HepG2 (cell line): ENCODE results near the gene RNF125. TPM values are rescaled to one million over a fixed set of nuclear protein-coding genes. Genes with fewer than 3 reads are reported as not detected.

ENCODE experiments used
- ATAC-seq: fragments of 200-7000 bp; cut with Tn5 transposase; 3 replicates; pipeline ENCODE4 v1.9.1; 2020; ENCODE audit warnings: mild to moderate bottlenecking, moderate library complexity
- BruUV-seq: library from RNA; stranded (reverse); fragments of 400-500 nt; replicated peaks from 2 replicates; lab custom pipeline; 2021; lab: Mats Ljungman, UMichigan
- CTCF ChIA-PET: fragments of 300-600 bp; formaldehyde crosslinking; extraction: SDS; loops from one replicate; lab custom pipeline; 2021; ENCODE audit warnings: low total read pairs, inconsistent platforms, low intra/inter-chr PET ratio; lab: Yijun Ruan, JAX
- POLR2A ChIA-PET: fragments of 350-600 bp; sonication (Branson Sonifier 250); formaldehyde crosslinking; loops from one replicate; lab custom pipeline; 2020; ENCODE audit warnings: antibody characterized with exemption, inconsistent platforms; lab: Yijun Ruan, JAX
- DNase-seq: peaks from one replicate; pipeline ENCODE4 v3.0.0-alpha.2; 2015; ENCODE audit warnings: low spot score
- FAIRE-seq: peaks from 3 replicates; lab custom pipeline; 2011; peaks lifted over from hg19 to GRCh38; lab: Jason Lieb, UNC
- H2AFZ ChIP-seq: one replicate; pipeline ENCODE4 v1.6.1; 2011; ENCODE audit warnings: low read length, inconsistent platforms
- H3K27ac ChIP-seq: fragments of 300-600 bp; 3 replicates; pipeline ENCODE4 v1.8.0; 2011; ENCODE audit warnings: mixed run types, mild to moderate bottlenecking, mixed read lengths, low read length, inconsistent platforms; ENCODE audit not compliant: insufficient read depth; ENCODE audit errors: extremely low read length
- H3K27me3 ChIP-seq, 2 experiments: fragments of 200-600 bp in 1 of 2; 2 replicates in 1 of 2; 3 replicates in 1 of 2; pipeline versions ENCODE4 v1.6.0 to v1.8.0; 2011; ENCODE audit warnings: low read length in 2 of 2, mild to moderate bottlenecking in 2 of 2, moderate library complexity in 2 of 2, inconsistent platforms in 1 of 2; ENCODE audit not compliant: insufficient read depth in 2 of 2, control insufficient read depth in 1 of 2
- H3K36me3 ChIP-seq, 2 experiments: fragments of 200-600 bp in 1 of 2; replicated peaks in 1 of 2; 2 replicates in 1 of 2; 3 replicates in 1 of 2; pipeline versions ENCODE4 v1.5.1 to v1.8.0; 2011; ENCODE audit warnings: low read length in 2 of 2, inconsistent platforms in 1 of 2; ENCODE audit not compliant: insufficient read depth in 2 of 2, control insufficient read depth in 1 of 2
- H3K4me1 ChIP-seq: 2 replicates; pipeline ENCODE4 v1.5.1; 2012; ENCODE audit warnings: low read length, inconsistent platforms; ENCODE audit not compliant: insufficient read depth
- H3K4me2 ChIP-seq: 2 replicates; pipeline ENCODE4 v1.6.0; 2011; ENCODE audit warnings: low read depth, low read length, inconsistent platforms
- H3K4me3 ChIP-seq, 3 experiments: fragments of 200-600 bp in 1 of 3; sonication (generic), shearing (Covaris generic) in 1 of 3; replicated peaks in 1 of 3; 2 replicates each; pipeline ENCODE4 v1.5.1; 2011 to 2016; ENCODE audit warnings: low read length in 3 of 3, inconsistent platforms in 2 of 3, low read depth in 2 of 3, mild to moderate bottlenecking in 2 of 3, control low read depth in 1 of 3, mixed read lengths in 1 of 3; ENCODE audit not compliant: insufficient read depth in 1 of 3
- H3K79me2 ChIP-seq: one replicate; pipeline ENCODE4 v1.6.1; 2011; ENCODE audit warnings: low read length, inconsistent platforms; ENCODE audit not compliant: insufficient read depth
- H3K9ac ChIP-seq: 2 replicates; pipeline ENCODE4 v1.6.0; 2011; ENCODE audit warnings: mild to moderate bottlenecking, low read depth, low read length, inconsistent platforms; ENCODE audit not compliant: insufficient read depth
- H3K9me3 ChIP-seq: 2 replicates; pipeline ENCODE4 v1.5.1; 2012; ENCODE audit warnings: mild to moderate bottlenecking, low read length
- H4K20me1 ChIP-seq: 2 replicates; pipeline ENCODE4 v1.6.0; 2011; ENCODE audit warnings: inconsistent platforms, mild to moderate bottlenecking, low read length, moderate library complexity; ENCODE audit not compliant: insufficient read depth
- CTCF ChIP-seq: sonication (generic); formaldehyde crosslinking; IDR thresholded peaks from 2 replicates; pipeline ENCODE4 v1.5.0; 2020; ENCODE audit warnings: mild to moderate bottlenecking, missing genetic modification reagents, moderate library complexity
- DPF2 ChIP-seq: sonication (generic); formaldehyde crosslinking; IDR thresholded peaks from 2 replicates; pipeline ENCODE4 v1.4.0; 2020; ENCODE audit warnings: mild to moderate bottlenecking, low read depth, missing genetic modification reagents, borderline replicate concordance
- HHEX ChIP-seq: IDR thresholded peaks from 2 replicates; pipeline ENCODE4 v1.6.1; 2016; ENCODE audit warnings: control low read depth
- IRF2 ChIP-seq: IDR thresholded peaks from 2 replicates; pipeline ENCODE4 v1.6.1; 2018; ENCODE audit warnings: missing genetic modification reagents, missing compliant biosample characterization
- STAG1 ChIP-seq: sonication (generic); formaldehyde crosslinking; IDR thresholded peaks from 2 replicates; pipeline ENCODE4 v1.4.0; 2020; ENCODE audit warnings: missing genetic modification reagents
- ZBTB46 ChIP-seq: sonication (generic); formaldehyde crosslinking; IDR thresholded peaks from 2 replicates; pipeline ENCODE4 v1.4.0; 2020; ENCODE audit warnings: mild to moderate bottlenecking, missing genetic modification reagents, borderline replicate concordance
- ZFP36L1 ChIP-seq: sonication (generic); formaldehyde crosslinking; IDR thresholded peaks from 2 replicates; pipeline ENCODE4 v1.8.0; 2022; ENCODE audit warnings: mild to moderate bottlenecking, missing genetic modification reagents, moderate library complexity
- ZNF362 ChIP-seq: sonication (generic); formaldehyde crosslinking; IDR thresholded peaks from 2 replicates; pipeline ENCODE4 v1.4.0; 2020; ENCODE audit warnings: missing genetic modification reagents, mild to moderate bottlenecking, borderline replicate concordance
- ZNF724P ChIP-seq: sonication (generic); formaldehyde crosslinking; IDR thresholded peaks from 2 replicates; pipeline ENCODE4 v1.8.0; 2022; ENCODE audit warnings: missing genetic modification reagents, borderline replicate concordance
- ZNF772 ChIP-seq: sonication (generic); formaldehyde crosslinking; IDR thresholded peaks from 2 replicates; pipeline ENCODE4 v1.5.0; 2020; ENCODE audit warnings: mild to moderate bottlenecking, missing genetic modification reagents
- ZXDC ChIP-seq: sonication (generic); formaldehyde crosslinking; IDR thresholded peaks from 2 replicates; pipeline ENCODE4 v1.5.0; 2020; ENCODE audit warnings: mild to moderate bottlenecking, missing genetic modification reagents
- WGBS: methylation state at CpG from one replicate; pipeline ENCODE4 v1.1.6; 2017; ENCODE audit warnings: low lambda C conversion rate; 5-methylcytosine and 5-hydroxymethylcytosine counted together
- in situ Hi-C: cut with HindIII; loops from 2 replicates; pipeline ENCODE4 v1.10.0; 2017; ENCODE audit warnings: low pct_unique_long_range_greater_than_20kb; ENCODE audit not compliant: extremely low pct_ligation_motif_present
- intact Hi-C: fragments of 100-400 bp; cut with micrococcal nuclease; formaldehyde crosslinking; loops from one replicate; pipeline ENCODE4 v1.10.0; 2022; ENCODE audit not compliant: unreplicated experiment
- polyA plus RNA-seq, 8 experiments: library from polyadenylated mRNA; depleted of rRNA in 3 of 8; stranded (reverse) in 7 of 8; unstranded in 1 of 8; fragments of >200 nt; fragmentation: Illumina TruSeq in 4 of 8; extraction: Trizol in 4 of 8; gene quantifications; 2 replicates each; pipeline versions ENCODE4 v1.2.1 to v1.2.3, GENCODE V29; 2011 to 2016; ENCODE audit warnings: low read depth in 4 of 8, missing spikeins in 1 of 8, mixed read lengths in 1 of 8; ENCODE audit not compliant: insufficient read depth in 1 of 8
- total RNA-seq, 5 experiments: library from RNA; depleted of rRNA; stranded (reverse); fragments of >200 nt; fragmentation: Illumina TruSeq; extraction: Trizol; gene quantifications; 2 replicates each; pipeline ENCODE4 v1.2.3, GENCODE V29; 2016; ENCODE audit warnings: low read depth in 1 of 5

Gene RNF125
- total and polyA plus RNA-seq, 2 of the 13 experiments (the other 11 are each of a cell fraction or from before 2014, with no cell fraction given), result 0.58 to 1.8 TPM

- H3K9ac ChIP-seq, result no peak overlapping the region
- 18% methylated on average over 4 of the region's 4 CpGs for WGBS
- ChIA-PET CTCF (no interaction called here), POLR2A (no interaction called here)
- no peak overlapping the region for H3K27ac ChIP-seq
- peak; percentile 6 for DNase-seq
- 0 out of 2 replicates have a peak, but pooled peaks have one; percentile 6 for TF ChIP-seq CTCF (CRISPR knock-in tag)
- peak; percentile 28; the same call in 1 of the 2 replicates for TF ChIP-seq STAG1 (CRISPR knock-in tag)
- no peak for TF ChIP-seq ZNF362
- no peak overlapping the region for H3K4me3 ChIP-seq
- BruUV-seq, result no TSS peak
- H3K36me3 ChIP-seq, result no peaks in the 10 kb centered on the region
- H2AFZ ChIP-seq, result no peak overlapping the region
- peak; percentile 37 for FAIRE-seq
- H3K4me2 ChIP-seq, result no peak overlapping the region
- H3K27me3 ChIP-seq, result no peaks in the 10 kb centered on the region
- H3K4me1 ChIP-seq, result peaks cover 7% of the 10 kb centered on the region
- no peak; the same call in 2 of the 3 replicates for ATAC-seq
- 0 out of 2 replicates have a peak, but pooled peaks cover 2% of the 10 kb centered on the region for H4K20me1 ChIP-seq
- in situ Hi-C loops, result no loop called here
- H3K9me3 ChIP-seq, result no peaks in the 10 kb centered on the region
- no peaks in the 10 kb centered on the region for H3K79me2 ChIP-seq
- intact Hi-C loops, result no loop called here
Observed at GRCh38 chr18:32072321-32072720, 53.7 kb downstream of the RNF125 start.

- intact Hi-C loops (no loop called here), in situ Hi-C loops (no loop called here)
- Histone ChIP-seq H3K4me3 (no peak overlapping the region), H3K27me3 (no peaks in the 10 kb centered on the region), H3K9ac (no peak overlapping the region), H3K4me1 (no peaks in the 10 kb centered on the region), H4K20me1 (no peaks in the 10 kb centered on the region), H3K36me3 (no peaks in the 10 kb centered on the region), H3K4me2 (no peak overlapping the region), H2AFZ (no peak overlapping the region), H3K79me2 (no peaks in the 10 kb centered on the region), H3K27ac (no peak overlapping the region), H3K9me3 (no peaks in the 10 kb centered on the region)
- no TSS peak for BruUV-seq
- ChIA-PET CTCF (no interaction called here), POLR2A (no interaction called here)
- no peak for FAIRE-seq
- no peak for ATAC-seq
- DNase-seq, result no peak
- WGBS, result 100% methylated on average over 1 of the region's 1 CpG
- TF ChIP-seq IRF2 (CRISPR knock-in tag) (no peak), ZFP36L1 (CRISPR knock-in tag) (no peak), HHEX (CRISPR knock-in tag) (no peak), ZNF724P (CRISPR knock-in tag) (no peak), ZXDC (no peak), ZBTB46 (CRISPR knock-in tag) (no peak), ZNF772 (CRISPR knock-in tag) (no peak), DPF2 (CRISPR knock-in tag) (no peak)
Observed at GRCh38 chr18:32074206-32074605, 55.6 kb downstream of the RNF125 start.
